Measurements from ENCODE around the gene KCNE1.

DNA sequence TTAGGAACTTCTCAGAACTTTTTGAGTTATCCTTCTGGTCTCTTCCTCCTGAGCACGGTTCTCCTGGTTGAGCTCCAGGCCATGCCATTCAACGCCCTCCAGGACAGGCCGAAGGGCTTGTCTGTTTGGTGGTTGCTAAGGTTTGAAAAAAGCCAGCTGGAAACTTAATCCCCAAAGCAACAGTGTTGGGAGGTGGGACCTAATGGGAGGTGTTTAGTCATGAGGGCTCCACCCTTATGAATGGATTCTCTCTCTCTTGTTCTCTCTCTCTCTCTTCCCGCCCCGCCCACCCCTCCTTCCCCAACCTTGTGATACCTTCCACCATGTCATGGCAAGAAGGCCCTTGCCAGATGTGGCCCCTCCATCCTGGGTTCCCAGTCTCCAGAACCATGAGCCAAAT is 829 bp downstream of the KCNE1 start:
- TF ChIP-seq, protein P1, sequence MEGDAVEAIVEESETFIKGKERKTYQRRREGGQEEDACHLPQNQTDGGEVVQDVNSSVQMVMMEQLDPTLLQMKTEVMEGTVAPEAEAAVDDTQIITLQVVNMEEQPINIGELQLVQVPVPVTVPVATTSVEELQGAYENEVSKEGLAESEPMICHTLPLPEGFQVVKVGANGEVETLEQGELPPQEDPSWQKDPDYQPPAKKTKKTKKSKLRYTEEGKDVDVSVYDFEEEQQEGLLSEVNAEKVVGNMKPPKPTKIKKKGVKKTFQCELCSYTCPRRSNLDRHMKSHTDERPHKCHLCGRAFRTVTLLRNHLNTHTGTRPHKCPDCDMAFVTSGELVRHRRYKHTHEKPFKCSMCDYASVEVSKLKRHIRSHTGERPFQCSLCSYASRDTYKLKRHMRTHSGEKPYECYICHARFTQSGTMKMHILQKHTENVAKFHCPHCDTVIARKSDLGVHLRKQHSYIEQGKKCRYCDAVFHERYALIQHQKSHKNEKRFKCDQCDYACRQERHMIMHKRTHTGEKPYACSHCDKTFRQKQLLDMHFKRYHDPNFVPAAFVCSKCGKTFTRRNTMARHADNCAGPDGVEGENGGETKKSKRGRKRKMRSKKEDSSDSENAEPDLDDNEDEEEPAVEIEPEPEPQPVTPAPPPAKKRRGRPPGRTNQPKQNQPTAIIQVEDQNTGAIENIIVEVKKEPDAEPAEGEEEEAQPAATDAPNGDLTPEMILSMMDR (IDR thresholded peaks at IDR 0.05): no peak
- no peak for TF ChIP-seq ZFX (IDR thresholded peaks at IDR 0.05; ENCODE audit: borderline replicate concordance)

Measured in 22Rv1 (cell line).